GM06990 (cell line): ENCODE results near the gene CHCHD6.
A peak's percentile ranks its signal among the peaks of the same experiment; 100 is the strongest.

Source experiments
- DNase-seq: peaks from one replicate; pipeline ENCODE4 v3.0.0-alpha.2; 2011; ENCODE audit not compliant: insufficient read length; ENCODE audit errors: extremely low read depth
- H3K27me3 ChIP-seq: replicated peaks from 2 replicates; pipeline ENCODE4 v1.6.0; 2011; ENCODE audit warnings: low read length; ENCODE audit not compliant: control insufficient read depth, insufficient read depth
- H3K36me3 ChIP-seq: 2 replicates; pipeline ENCODE4 v1.5.1; 2011; ENCODE audit warnings: low read length; ENCODE audit not compliant: control insufficient read depth, insufficient read depth
- H3K4me3 ChIP-seq: replicated peaks from 2 replicates; pipeline ENCODE4 v1.5.1; 2011; ENCODE audit warnings: low read depth, mild to moderate bottlenecking, control low read depth, low read length
- CTCF ChIP-seq: IDR thresholded peaks from 2 replicates; pipeline ENCODE4 v1.5.1; 2011; ENCODE audit warnings: low read length, control low read depth, mild to moderate bottlenecking, inconsistent platforms; ENCODE audit not compliant: insufficient read depth, poor library complexity, severe bottlenecking

Gene CHCHD6

GRCh38 chr3:126901631-126902030 is 197.6 kb downstream of the CHCHD6 start:
- TF ChIP-seq CTCF = no peak
- Histone ChIP-seq H3K27me3 (no peaks in the 10 kb centered on the region), H3K4me3 (no peak overlapping the region), H3K36me3 (no peaks in the 10 kb centered on the region)
- DNase-seq = no peak

- DNase-seq = no peak
- no peaks in the 10 kb centered on the region for H3K36me3 ChIP-seq
- no peaks in the 10 kb centered on the region for H3K27me3 ChIP-seq
- no peak for TF ChIP-seq CTCF
- H3K4me3 ChIP-seq = no peak overlapping the region
Measured at GRCh38 chr3:126903521-126903920, 199.5 kb downstream of the CHCHD6 start.

GRCh38 chr3:126907557-126907956 is 203.5 kb downstream of the CHCHD6 start:
- no peak overlapping the region for H3K4me3 ChIP-seq
- TF ChIP-seq CTCF = no peak
- H3K36me3 ChIP-seq = no peaks in the 10 kb centered on the region
- H3K27me3 ChIP-seq = no peaks in the 10 kb centered on the region
- no peak for DNase-seq

GRCh38 chr3:126908752-126909275 is 204.8 kb downstream of the CHCHD6 start:
- Histone ChIP-seq H3K36me3 (no peaks in the 10 kb centered on the region), H3K4me3 (no peak overlapping the region), H3K27me3 (no peaks in the 10 kb centered on the region)
- TF ChIP-seq CTCF = no peak
- peak; percentile 30 for DNase-seq

- no peak for TF ChIP-seq CTCF
- H3K27me3 ChIP-seq = no peaks in the 10 kb centered on the region
- DNase-seq = no peak
Measured at GRCh38 chr3:126910231-126910630, 206.2 kb downstream of the CHCHD6 start.

More at GRCh38 chr3:126910231-126910630, 206.2 kb downstream of the CHCHD6 start:
- Histone ChIP-seq H3K4me3 (no peak overlapping the region), H3K36me3 (no peaks in the 10 kb centered on the region)
